HG02970 (cell line): ENCODE measurements around the gene RIMS4.

Experiments used
- ATAC-seq: cut with Tn5 transposase; IDR thresholded peaks from one replicate; pipeline ENCODE4 v1.9.1; 2021; ENCODE audit warnings: mild to moderate bottlenecking, moderate library complexity, moderate number of reproducible peaks; ENCODE audit not compliant: unreplicated experiment, low FRiP score

Gene RIMS4

DNA sequence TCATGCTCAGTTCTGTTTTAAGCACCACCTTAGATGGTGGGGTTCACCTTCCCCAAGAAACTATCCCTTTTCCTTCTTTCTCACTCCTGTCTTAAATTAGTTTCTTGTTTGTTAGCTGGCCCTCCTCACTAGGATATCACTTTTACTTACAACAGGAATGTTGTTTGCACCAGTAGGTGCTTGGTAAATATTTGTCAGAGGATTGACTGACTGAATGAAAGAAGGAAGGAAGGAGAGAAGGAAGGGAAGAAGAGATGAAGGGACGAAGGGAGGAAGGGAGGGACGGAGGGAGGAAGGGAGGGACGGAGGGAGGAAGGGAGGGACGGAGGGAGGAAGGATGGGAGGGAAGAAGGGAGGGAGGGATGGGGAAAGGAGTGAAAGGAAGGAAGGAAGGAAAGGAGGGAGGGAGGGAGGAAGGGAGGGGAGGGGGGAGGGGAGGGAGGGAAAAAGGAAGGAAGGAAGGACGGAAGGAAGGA is 65.2 kb downstream of the RIMS4 start:
- ATAC-seq: no peak

DNA sequence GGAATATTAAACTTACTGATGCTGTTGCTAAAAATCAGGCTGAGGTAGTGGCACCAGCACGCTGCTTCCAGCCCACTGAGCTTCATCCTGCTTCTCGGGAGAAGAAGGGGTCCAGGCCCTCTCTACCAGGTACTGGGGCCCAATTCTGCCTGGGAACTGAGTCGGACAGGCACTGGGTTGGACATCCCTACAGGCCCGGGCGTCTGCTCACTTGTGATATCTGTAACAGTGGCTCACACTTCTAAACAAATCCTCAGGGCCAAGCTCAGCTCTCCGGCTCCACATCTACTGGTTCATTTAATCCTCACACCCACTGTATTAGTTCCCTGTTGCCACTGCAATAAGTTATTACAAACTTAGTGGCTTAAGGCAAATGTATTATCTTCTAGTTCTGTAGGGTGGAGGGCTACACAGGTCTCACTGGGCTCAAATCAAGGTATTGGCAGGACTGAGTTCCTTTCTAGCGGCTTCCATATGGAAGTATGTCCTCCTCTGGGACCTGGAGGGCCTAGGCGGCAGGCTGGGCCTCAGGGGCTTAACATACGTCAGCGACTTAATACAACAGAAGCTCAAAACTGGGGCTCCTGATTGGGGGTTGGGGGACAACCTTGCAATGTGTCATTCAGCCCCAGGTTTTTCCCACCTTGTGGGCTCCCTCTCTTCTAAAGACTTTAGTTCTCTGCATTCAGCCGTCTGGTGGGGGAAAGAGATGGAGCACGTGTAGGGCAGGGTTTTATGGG is 66.3 kb downstream of the RIMS4 start:
- ATAC-seq: no peak

DNA sequence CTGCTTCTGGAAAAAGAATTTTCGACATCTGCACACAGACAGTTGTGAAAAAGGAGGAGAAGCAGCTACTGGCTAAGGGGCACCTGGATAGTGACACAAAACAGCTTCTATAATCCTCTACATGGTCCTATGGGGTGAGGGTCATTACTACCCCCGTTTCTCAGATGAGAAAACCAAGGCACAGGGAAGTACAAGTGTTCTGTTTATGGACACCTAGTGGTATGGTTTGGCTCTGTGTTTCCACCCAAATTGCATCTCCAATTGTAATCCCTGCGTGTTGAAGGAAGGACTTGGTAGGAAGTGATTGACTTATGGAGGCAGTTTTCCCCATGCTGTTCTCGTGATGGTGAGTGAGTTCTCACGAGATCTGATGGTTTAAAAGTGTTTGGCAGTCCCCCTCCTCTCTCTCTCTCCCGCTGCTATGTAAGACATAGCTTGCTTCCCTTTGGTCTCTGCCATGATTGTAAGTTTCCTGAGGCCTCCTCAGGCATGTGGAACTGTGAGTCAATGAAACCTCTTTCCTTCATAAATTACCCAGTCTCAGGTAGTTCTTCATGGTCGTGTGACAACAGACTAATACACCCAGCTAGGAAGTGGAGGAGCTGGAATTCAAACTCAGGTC is 67.2 kb downstream of the RIMS4 start:
- ATAC-seq: no peak

DNA sequence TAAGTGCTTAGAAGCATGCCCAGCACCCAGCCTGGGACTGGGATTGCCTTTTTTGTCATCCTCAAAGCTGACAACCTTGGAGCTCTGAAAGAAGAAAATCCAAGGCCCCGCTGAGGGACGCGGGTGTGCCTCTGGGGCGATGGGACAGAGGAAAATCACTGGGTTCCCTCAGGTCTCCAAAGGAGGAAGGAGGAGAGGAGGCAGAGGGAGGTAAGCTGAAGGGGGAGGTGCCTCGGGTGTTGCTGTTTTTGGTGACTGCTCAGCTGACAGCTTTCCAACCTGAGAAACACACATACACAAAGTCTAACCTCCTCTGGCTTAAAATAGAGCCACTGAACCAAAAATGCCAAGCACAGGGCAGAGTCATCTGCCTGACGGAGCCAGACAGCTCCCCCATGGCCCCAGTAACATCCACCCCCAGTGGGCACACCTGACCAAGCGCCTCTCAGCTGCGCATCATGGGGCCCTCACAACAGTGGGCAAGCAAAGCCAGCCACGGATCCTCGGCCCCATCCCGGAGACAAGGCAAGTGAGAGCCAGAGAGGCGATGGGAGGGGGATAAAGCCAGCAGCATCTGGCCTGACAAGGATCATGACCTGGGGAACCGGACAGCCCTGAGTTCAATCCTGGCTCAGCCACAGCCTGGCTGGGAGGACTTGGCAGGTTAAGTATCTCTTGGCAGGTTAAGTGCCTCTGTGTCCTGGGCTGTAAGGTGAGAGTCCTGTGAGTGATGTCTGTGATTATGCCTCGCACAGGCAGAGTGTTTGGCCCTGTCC is 67.9 kb downstream of the RIMS4 start:
- ATAC-seq: no peak

GRCh38 chr20:44739942-44740341 is 70.4 kb downstream of the RIMS4 start:
- ATAC-seq: no peak

- no peak for ATAC-seq
Measured at GRCh38 chr20:44738813-44739477, 71.4 kb downstream of the RIMS4 start.

DNA sequence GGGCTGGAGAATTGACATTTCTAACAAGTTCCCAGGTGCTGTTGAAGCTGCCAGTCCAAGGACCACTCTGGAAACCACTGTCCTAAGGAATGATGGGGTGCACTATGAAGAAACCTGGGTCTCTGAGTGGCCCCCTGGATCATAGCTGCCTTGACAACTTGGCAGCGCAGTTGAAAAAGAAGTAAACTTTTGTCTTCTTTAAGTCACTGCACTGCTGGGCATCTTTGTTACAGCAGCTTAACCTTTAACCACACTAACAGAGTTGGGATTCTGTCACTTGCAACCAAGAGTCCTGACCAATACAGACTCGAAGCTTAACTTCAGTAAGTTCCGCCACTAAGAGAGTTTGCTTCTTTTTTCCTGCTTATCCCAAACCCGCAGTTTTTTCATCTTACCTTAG is 73.2 kb downstream of the RIMS4 start:
- ATAC-seq: no peak

- no peak for ATAC-seq
Measured at GRCh38 chr20:44736170-44737021, 74.0 kb downstream of the RIMS4 start.

GRCh38 chr20:44735816-44736169 is 74.6 kb downstream of the RIMS4 start:
- no peak for ATAC-seq

DNA sequence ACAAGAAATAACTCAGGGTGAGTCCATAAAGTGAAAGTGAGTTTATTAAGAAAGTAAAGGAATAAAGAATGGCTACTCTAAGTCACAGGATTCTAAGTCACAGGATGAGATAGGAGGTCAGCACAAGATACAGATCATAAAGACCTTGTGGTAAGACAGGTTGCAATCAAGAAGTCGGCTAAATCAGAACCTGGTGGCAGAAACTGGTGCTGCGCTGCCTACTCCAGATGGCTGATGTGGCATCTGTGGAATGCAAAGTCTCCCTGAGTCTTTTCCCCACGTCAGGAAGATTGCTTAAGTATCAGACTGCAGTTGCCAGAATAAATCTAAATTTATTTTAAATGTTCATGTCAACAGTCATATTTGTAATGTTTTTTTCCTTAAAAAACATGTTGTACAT is 75.4 kb downstream of the RIMS4 start:
- ATAC-seq: no peak

GRCh38 chr20:44733341-44734069 is 76.8 kb downstream of the RIMS4 start:
- ATAC-seq: no peak

DNA sequence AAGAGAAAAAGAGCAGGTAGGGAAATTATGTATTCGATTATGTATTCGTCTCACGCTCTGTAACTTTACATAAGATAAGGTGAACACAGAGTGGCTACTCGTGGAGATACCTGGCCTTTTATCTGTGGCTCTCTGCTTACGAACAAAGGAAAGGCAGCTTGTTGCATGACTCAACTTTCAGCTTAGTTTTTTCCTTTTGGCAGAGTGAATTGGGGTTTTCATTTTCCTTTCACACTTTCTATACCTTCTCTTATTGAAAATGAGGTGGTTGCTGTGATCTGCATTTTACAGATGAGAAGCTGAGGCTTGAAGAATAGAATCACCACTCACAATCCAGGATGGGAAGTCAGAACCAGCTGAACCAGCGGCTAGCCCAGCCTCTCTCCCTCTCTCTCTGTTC is 78.0 kb downstream of the RIMS4 start:
- no peak for ATAC-seq

DNA sequence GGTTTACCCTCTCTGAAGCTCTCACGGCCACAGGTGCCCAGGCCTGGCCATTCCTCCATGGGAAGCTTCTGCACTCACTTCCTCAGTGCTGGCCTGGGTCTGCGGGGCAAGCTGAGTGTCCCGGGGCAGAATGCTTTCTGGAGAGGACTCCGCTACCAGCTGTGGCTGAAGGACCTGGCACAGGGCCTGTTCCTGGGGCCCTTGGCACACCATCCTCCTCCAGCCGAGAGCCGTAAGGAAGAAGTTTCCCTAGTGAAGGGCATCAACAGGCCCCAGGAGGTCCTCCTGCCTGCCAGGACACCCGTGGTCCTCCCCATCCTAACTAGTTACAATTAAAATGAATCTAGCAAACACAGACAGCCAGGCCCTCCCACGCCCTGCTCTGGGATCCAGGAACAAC is 78.7 kb downstream of the RIMS4 start:
- no peak for ATAC-seq

DNA sequence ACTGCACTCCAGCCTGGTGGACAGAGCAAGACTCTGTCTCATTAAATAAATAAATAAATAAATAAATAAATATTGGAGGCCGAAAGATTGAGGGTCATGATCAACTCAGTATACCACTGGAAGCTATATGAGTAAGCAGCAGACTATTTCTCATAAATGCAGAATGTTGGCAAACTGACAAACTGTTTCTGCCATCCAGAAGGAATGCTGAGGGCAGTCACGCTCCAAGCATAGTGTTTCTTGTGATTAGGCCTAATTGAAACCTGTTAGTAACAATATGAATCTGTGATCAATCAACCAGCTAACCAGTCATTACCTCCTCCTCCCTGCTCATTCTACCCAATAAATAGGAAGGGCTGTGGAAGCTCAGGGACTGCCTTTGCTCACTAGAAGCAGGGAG is 79.9 kb downstream of the RIMS4 start:
- no peak for ATAC-seq

DNA sequence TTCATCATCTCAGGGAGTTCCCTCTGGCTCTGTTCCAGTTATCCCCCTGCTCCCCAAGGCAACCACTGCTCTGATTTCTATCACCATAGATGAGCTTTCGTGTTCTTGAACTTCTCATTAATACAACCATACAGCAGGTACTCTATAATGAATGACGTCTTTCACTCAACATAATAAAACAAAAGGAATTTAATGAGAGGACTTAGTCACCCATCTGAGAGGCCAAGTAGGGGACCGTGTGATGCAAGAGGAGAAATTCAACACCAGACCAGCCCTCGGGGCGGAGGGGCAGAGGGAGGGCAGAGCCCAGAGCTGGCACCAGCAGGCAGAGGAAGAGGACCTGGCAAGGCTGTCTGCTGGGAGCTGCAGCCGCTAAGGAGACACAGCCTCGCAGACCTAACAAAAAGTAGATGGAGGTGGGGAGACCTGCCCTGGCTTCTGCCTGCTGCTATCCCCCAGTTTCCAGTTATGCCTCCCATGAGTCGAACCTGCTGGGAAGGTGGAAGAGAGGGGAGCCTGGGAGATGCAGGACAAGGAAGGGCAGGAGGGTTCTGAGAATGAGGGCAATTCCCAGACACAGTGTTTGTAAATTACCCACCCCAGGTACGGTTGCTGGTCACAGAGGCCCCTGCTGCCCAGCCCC is 81.4 kb downstream of the RIMS4 start:
- no peak for ATAC-seq

DNA sequence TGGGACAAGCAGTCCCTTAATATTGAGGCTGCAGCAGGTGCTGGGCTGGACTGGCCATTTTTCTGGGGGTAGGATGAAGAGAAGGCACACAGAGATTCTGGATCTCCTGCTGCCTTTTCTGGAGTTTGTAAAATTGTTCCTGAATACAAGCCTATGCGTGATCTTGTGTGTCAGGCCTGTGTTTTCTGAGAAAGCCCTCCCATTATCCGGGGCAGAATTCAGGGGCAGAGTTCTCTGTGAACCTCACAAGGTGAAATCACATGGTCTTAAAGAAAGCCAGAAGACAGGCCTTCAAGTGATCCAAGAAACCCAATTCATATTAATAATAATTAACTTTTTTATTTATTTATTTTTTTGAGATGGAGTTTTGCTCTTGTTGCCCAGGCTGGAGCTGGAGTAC is 82.7 kb downstream of the RIMS4 start:
- ATAC-seq: no peak

DNA sequence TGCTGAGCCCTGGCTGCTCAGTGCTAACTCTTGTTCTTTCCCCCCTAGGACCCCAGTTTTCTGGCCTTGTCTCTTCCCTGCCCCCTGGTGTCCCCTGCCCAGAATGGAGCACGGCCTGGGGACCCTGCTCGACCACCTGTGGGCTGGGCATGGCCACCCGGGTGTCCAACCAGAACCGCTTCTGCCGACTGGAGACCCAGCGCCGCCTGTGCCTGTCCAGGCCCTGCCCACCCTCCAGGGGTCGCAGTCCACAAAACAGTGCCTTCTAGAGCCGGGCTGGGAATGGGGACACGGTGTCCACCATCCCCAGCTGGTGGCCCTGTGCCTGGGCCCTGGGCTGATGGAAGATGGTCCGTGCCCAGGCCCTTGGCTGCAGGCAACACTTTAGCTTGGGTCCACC is 83.3 kb downstream of the RIMS4 start:
- no peak for ATAC-seq

GRCh38 chr20:44725837-44726236 is 84.5 kb downstream of the RIMS4 start:
- ATAC-seq: no peak
